Measurements from ENCODE around the gene MBD1. TPM values are rescaled to one million over a fixed set of nuclear protein-coding genes. Genes with fewer than 3 reads are reported as not detected.
"Not testable (repeated sequence)": the region's sequence is repeated elsewhere in the genome, so short reads cannot be mapped to it uniquely, and the experiment has no call there.

The MBD1 gene
- total RNA-seq, 4 donors from 2014 or later = 39.5 to 83.8 (median 61.0) TPM

DNA sequence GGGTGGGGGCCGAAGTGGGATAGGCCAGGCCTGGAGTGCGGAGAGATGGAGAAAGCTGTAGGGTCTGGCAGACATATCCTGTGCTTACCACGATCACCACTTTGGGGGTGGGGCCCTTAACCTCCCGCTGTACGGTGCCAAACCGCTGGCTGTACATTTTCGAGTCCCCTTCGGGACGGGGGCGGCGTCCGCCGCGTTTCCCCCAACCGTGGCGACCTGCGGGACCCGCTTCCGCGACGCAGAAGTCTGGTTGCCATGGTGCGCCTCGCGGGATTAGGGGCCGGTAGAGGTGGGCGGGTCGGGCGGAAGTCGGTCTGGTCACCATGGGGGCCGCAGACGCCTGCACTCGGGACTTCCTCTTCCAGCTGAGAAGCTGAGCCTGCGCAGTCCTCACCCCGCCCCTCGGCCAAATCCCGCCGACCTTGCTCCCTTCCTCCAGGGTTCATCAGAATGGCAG is 15.0 kb downstream of the MBD1 start, which contains the start of gene CFAP53:
Gene CFAP53, minus strand, starts transcription at position 248 of the 457 bp plus-strand sequence. Its CDS starts 91 bp downstream, at position 157.
- H3K27me3 ChIP-seq = no peaks in the 10 kb centered on the region
- DNase-seq = peak; percentile 80
- intact Hi-C loops (cut with DNase I) = no loop called here
- peak within 1 kb of the TSS; percentile 50 to 75 (median 64) for H3K4me3 ChIP-seq
- H3K27ac ChIP-seq = peak within 1 kb of the TSS in 2 of 4 donors; percentile 54 to 55
- TF ChIP-seq, protein P1, sequence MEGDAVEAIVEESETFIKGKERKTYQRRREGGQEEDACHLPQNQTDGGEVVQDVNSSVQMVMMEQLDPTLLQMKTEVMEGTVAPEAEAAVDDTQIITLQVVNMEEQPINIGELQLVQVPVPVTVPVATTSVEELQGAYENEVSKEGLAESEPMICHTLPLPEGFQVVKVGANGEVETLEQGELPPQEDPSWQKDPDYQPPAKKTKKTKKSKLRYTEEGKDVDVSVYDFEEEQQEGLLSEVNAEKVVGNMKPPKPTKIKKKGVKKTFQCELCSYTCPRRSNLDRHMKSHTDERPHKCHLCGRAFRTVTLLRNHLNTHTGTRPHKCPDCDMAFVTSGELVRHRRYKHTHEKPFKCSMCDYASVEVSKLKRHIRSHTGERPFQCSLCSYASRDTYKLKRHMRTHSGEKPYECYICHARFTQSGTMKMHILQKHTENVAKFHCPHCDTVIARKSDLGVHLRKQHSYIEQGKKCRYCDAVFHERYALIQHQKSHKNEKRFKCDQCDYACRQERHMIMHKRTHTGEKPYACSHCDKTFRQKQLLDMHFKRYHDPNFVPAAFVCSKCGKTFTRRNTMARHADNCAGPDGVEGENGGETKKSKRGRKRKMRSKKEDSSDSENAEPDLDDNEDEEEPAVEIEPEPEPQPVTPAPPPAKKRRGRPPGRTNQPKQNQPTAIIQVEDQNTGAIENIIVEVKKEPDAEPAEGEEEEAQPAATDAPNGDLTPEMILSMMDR (IDR thresholded peaks at IDR 0.05) = peak in 1 of 6 experiments; percentile 17
- TF ChIP-seq POLR2A (IDR thresholded peaks at IDR 0.05) = no peak
- no peaks in the 10 kb centered on the region for H3K9me3 ChIP-seq
- H3K36me3 ChIP-seq = peaks cover 0 to 26% (median 10%) of the 10 kb centered on the region in 3 donors
- H3K4me1 ChIP-seq = peaks cover 4 to 32% (median 5%) of the 10 kb centered on the region in 3 donors
- WGBS, 2 donors = 0% methylated on average over 13 to 33 of the region's 37 CpGs

DNA sequence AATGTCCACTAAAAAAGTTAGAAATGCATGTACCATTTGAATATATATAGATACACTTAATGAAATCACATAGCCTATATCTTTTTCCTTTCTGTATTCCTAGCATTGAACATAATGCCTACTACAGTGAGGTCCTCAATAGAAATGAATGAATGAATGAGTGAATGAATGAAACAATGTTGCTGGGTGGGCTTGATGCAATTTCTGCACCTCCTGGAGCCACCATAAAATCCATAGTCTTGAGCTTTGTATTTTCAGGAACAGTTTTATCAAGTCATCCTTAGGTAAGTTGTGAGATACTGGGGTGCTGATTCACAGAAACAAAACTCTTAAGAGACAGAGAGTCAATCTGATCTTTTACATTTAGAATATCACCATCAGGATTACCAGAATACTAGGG is 18.3 kb downstream of the MBD1 start:
- no peaks in the 10 kb centered on the region for H3K36me3 ChIP-seq

DNA sequence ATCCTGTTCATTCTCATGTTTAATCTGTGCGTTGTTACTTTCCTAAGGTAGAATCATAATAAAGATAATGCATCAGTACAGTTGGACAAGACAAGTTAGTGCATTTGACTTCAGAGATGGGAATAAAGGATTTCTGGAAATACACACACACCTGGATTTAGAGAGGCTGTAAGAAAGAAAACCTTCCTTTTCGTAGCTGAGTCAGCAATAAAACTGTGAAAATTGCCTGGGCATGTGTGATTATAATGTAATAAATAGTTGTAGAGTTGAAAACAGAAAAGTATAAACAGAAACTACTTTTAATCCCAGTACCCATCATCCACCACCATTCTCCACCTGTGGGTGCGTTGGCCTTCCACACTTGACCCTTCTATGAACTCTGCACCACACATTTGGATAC is 30.4 kb downstream of the MBD1 start:
- H3K36me3 ChIP-seq = no peaks in the 10 kb centered on the region
- no peak for DNase-seq
- no peaks in the 10 kb centered on the region for H3K9me3 ChIP-seq
- H3K27me3 ChIP-seq = no peaks in the 10 kb centered on the region
- intact Hi-C loops (cut with DNase I) = no loop called here
- no peak overlapping the region for H3K4me3 ChIP-seq
- 42 to 68% methylated on average over 3 of the region's 3 CpGs for WGBS, 2 donors
- TF ChIP-seq POLR2A (IDR thresholded peaks at IDR 0.05) = no peak
- TF ChIP-seq, protein P1 (IDR thresholded peaks at IDR 0.05) = no peak
- no peaks in the 10 kb centered on the region for H3K4me1 ChIP-seq
- no peak overlapping the region for H3K27ac ChIP-seq

More for the DNA sequence above, 18.3 kb downstream of the MBD1 start:
- Histone ChIP-seq H3K4me3 (no peak overlapping the region), H3K9me3 (no peaks in the 10 kb centered on the region), H3K4me1 (peaks cover 4 to 24% (median 5%) of the 10 kb centered on the region in 3 donors), H3K27ac (no peak overlapping the region), H3K27me3 (no peaks in the 10 kb centered on the region)
- TF ChIP-seq, protein P1 (IDR thresholded peaks at IDR 0.05) = no peak
- no peak for TF ChIP-seq POLR2A (IDR thresholded peaks at IDR 0.05)
- DNase-seq = no peak
- intact Hi-C loops (cut with DNase I) = no loop called here

DNA sequence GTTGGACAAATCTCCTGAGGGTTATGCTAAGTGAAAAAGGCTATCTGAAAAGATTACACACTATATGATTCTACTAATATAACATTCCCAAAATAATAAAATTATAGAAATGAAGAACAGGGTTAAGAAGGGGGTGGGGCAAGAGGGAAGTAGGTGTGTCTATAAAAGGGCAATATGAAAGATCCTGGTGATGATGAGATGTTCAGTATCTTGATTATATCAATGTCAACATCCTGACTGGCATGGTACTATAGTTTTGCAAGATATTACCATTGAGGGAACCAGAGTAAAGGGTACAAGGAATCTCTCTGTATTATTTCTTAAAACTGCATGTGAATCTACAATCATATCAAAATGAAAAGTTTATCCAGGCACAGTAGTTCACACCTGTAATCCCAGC is 31.7 kb downstream of the MBD1 start:
- no peaks in the 10 kb centered on the region for H3K27me3 ChIP-seq
- H3K4me1 ChIP-seq = no peaks in the 10 kb centered on the region
- H3K36me3 ChIP-seq = no peaks in the 10 kb centered on the region
- H3K4me3 ChIP-seq = no peak overlapping the region
- no peak for DNase-seq
- intact Hi-C loops (cut with DNase I) = no loop called here
- H3K27ac ChIP-seq = no peak overlapping the region
- H3K9me3 ChIP-seq = no peaks in the 10 kb centered on the region
- TF ChIP-seq POLR2A (IDR thresholded peaks at IDR 0.05) = no peak
- TF ChIP-seq, protein P1 (IDR thresholded peaks at IDR 0.05) = no peak

- intact Hi-C loops (cut with DNase I) = no loop called here
- H3K27ac ChIP-seq = no peak overlapping the region
- no peak overlapping the region for H3K4me3 ChIP-seq
- DNase-seq = no peak
- H3K9me3 ChIP-seq = no peaks in the 10 kb centered on the region
- no peaks in the 10 kb centered on the region for H3K27me3 ChIP-seq
- H3K4me1 ChIP-seq = no peaks in the 10 kb centered on the region
- TF ChIP-seq, protein P1 (IDR thresholded peaks at IDR 0.05) = no peak
- TF ChIP-seq POLR2A (IDR thresholded peaks at IDR 0.05) = no peak
- H3K36me3 ChIP-seq = no peaks in the 10 kb centered on the region
Measured at GRCh38 chr18:50247561-50247960, 33.8 kb downstream of the MBD1 start.

- intact Hi-C loops (cut with DNase I); H3K27ac ChIP-seq: not testable (repeated sequence)
Measured at GRCh38 chr18:50241768-50242167, 39.6 kb downstream of the MBD1 start.

More at GRCh38 chr18:50241768-50242167, 39.6 kb downstream of the MBD1 start:
- H3K27me3 ChIP-seq, DNase-seq, H3K4me3 ChIP-seq, H3K4me1 ChIP-seq, H3K36me3 ChIP-seq: not testable (repeated sequence)
- WGBS, 2 donors = 72 to 74% methylated on average over 8 of the region's 8 CpGs
- peaks cover 0 to 22% (median 7%) of the 10 kb centered on the region in 3 donors for H3K9me3 ChIP-seq

Data from esophagus squamous epithelium (tissue), 5 donors.